Left lung (tissue), 10 donors: ENCODE data around the gene IDH3G. TPM values are rescaled to one million over a fixed set of nuclear protein-coding genes. Genes with fewer than 3 reads are reported as not detected.

Experiments used
- ATAC-seq: fragments of 200-7000 bp; cut with Tn5 transposase; one replicate; pipeline ENCODE4 v1.9.1; 2020; ENCODE audit warnings: moderate library complexity
- DNase-seq, 4 donors: peaks; one replicate each; pipeline ENCODE4 v3.0.0-alpha.2; 2013 to 2020
- H3K27ac ChIP-seq, 2 donors: fragments of 200-600 bp; sonication (generic) in 1 of 2; one replicate each; pipeline versions ENCODE4 v1.5.0 to v1.8.0; 2020 to 2021
- H3K27me3 ChIP-seq, 2 donors: fragments of 200-600 bp; sonication (generic) in 1 of 2; one replicate each; pipeline versions ENCODE4 v1.5.0 to v1.8.0; 2020 to 2021
- H3K36me3 ChIP-seq, 2 donors: fragments of 200-600 bp; sonication (generic) in 1 of 2; one replicate each; pipeline versions ENCODE4 v1.5.0 to v1.8.0; 2020 to 2021
- H3K4me1 ChIP-seq, 2 donors: fragments of 200-600 bp; one replicate each; pipeline ENCODE4 v1.8.0; 2021
- H3K4me3 ChIP-seq, 2 donors: fragments of 200-600 bp; sonication (generic) in 1 of 2; one replicate each; pipeline versions ENCODE4 v1.5.0 to v1.8.0; 2020 to 2021; ENCODE audit warnings: mild to moderate bottlenecking in 1 of 2
- H3K9me3 ChIP-seq, 2 donors: fragments of 200-600 bp; sonication (generic) in 1 of 2; one replicate each; pipeline versions ENCODE4 v1.5.0 to v1.8.0; 2020 to 2021
- CTCF ChIP-seq, 2 donors: fragments of 200-600 bp; sonication (generic) in 1 of 2; IDR thresholded peaks; one replicate each; pipeline versions ENCODE4 v1.5.0 to v1.8.0; 2021; ENCODE audit warnings: antibody characterized with exemption in 2 of 2
- intact Hi-C, 2 donors: fragments of 100-400 bp; cut with DNase I; formaldehyde crosslinking; loops; one replicate each; pipeline versions ENCODE4 v1.11.2 to v1.14.2; 2022
- polyA plus RNA-seq, 6 donors: library from polyadenylated mRNA; unstranded; fragments of 120-200 nt; gene quantifications; one replicate each; pipeline ENCODE4 v1.2.1, GENCODE V29; 2013; ENCODE audit not compliant: insufficient read length in 6 of 6
- total RNA-seq, 2 donors: library from RNA; stranded (reverse); fragmentation: NEBNext Ultra II Directional; extraction: Animal tissue kit (Norgen Biotek cat#: 25700); gene quantifications; one replicate each; pipeline ENCODE4 v1.2.1, GENCODE V29; 2021
- donor health status: DM: no; HTN: yes; CAD: no.
- donor health status: DM: no; HTN: no; CAD: no.

The IDH3G gene
- total and polyA plus RNA-seq, 8 donors: 42.4 to 72.3 (median 55.0) TPM

DNA sequence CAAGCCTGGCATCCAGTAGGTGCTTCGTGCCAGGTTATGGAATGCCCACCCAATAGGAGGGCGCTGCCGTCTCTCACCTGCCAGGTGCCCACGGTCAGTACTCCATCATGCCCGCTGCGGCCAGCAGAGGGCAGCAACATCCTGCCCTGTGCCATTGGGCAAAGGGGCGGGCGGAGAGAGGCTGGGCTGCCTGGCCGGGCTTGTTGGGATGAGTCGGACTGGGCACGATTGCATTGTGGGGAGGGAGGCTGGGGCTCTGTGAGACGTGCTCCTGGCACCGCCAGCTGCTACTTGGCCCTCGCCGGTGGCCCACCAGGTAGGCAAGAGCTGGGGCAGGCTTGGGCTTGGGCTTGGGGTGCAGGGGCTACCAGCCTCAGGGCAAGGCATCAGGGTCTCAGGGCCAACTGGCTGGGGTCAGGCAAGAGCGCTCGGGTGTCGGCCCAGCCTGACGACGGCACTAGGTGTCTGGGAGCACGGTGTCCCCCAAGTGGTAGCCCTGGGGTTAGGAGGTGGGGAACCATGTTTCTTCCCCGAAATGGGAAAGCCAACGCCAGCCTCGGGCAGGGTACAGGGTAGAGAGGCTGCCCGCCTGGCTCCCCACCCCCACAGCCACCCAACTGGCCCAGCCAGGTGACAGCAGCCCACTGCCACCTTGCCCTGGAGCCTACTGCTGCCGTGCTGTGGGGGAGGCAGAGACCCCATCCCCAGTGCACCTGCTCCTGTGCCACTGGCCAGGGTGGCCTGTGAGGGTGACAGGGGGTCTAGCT, 30.0 kb downstream of the IDH3G start, which contains the start of gene PLXNB3:
PLXNB3 (plus strand) TSS at position 261 of the 767 bp plus-strand sequence. CDS start 1,287 bp downstream, outside the sequence.
- ATAC-seq (peak; percentile 93), DNase-seq (peak in 3 of 4 donors; percentile 65 to 93 (median 77))
- Histone ChIP-seq H3K36me3 (no peaks in the 10 kb centered on the region), H3K4me3 (no peak within 1 kb of the TSS), H3K4me1 (peaks cover 0 to 5% of the 10 kb centered on the region in 2 donors), H3K27ac (no peak within 1 kb of the TSS), H3K27me3 (no peaks in the 10 kb centered on the region), H3K9me3 (no peaks in the 10 kb centered on the region)
- peak; percentile 66 to 74 for TF ChIP-seq CTCF (IDR thresholded peaks at IDR 0.05)
- intact Hi-C loops: loop anchor here in 1 of 2 donors (10.0 kb wide), 1 partner anchor 181 kb away; the partner anchor contains the start of gene RENBP

GRCh38 chrX:153763298-153763932, 30.8 kb downstream of the IDH3G start:
- Histone ChIP-seq H3K9me3 (no peaks in the 10 kb centered on the region), H3K27me3 (no peaks in the 10 kb centered on the region), H3K36me3 (no peaks in the 10 kb centered on the region), H3K27ac (no peak overlapping the region), H3K4me3 (no peak overlapping the region), H3K4me1 (peaks cover 0 to 5% of the 10 kb centered on the region in 2 donors)
- intact Hi-C loops: loop anchor here in 1 of 2 donors (10.0 kb wide), 1 partner anchor 181 kb away; the partner anchor contains the start of gene RENBP
- no peak for ATAC-seq
- no peak for DNase-seq
- no peak for TF ChIP-seq CTCF (IDR thresholded peaks at IDR 0.05)

DNA sequence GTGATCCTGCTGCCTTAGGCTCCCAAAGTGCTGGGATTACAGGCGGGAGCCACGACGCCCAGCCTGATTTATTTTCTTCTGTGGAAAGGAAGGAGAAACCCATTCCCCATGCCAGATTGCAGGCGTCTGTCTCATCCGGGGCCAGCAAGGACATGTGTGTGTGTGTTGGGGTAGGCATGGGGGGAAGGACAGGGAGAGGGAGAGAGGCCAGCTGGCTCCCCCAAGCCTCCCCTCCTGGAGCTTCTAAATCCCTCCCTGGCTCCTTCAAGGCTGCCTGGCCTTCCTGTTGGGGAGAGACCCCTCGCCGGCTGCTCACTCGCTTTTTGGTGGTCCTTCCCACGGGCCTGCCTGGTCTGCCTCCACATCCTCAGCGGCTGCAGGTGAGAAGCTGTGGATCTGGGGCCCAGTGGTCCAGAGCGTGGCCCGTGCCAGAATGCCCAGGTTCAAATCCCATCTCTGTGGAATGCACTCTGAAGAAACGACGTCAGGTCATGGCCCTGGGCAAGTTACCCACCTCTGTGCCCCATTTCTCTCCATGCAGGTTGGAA, 31.5 kb downstream of the IDH3G start:
- Histone ChIP-seq H3K9me3 (no peaks in the 10 kb centered on the region), H3K4me1 (peaks cover 0 to 5% of the 10 kb centered on the region in 2 donors), H3K4me3 (no peak overlapping the region), H3K36me3 (no peaks in the 10 kb centered on the region), H3K27me3 (no peaks in the 10 kb centered on the region), H3K27ac (no peak overlapping the region)
- ATAC-seq (no peak), DNase-seq (peak in 1 of 4 donors; percentile 23)
- intact Hi-C loops: loop anchor here in 1 of 2 donors (10.0 kb wide), 1 partner anchor 182 kb away; the partner anchor contains the start of gene RENBP
- TF ChIP-seq CTCF (IDR thresholded peaks at IDR 0.05): no peak

DNA sequence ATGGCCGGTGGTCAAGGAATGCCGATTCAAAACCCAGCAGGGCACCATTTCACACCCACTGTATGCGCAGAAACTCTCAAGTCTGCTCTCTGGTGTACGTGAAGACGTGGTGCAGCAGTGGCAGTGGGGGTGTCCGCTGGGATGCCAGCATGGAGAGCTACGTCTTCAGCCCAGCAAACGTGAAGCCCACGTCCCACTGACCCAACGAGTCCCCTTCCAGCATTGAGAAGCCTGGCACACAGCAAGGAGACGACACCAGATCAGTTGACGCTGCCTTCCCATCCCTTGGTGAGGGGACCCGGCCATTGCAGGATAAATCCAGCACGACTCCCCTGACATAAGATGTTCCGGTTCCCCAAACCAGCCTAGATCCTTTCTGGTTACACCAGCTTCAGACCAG, 32.3 kb downstream of the IDH3G start:
- DNase-seq (no peak), ATAC-seq (no peak)
- Histone ChIP-seq H3K4me1 (peaks cover 0 to 5% of the 10 kb centered on the region in 2 donors), H3K36me3 (no peaks in the 10 kb centered on the region), H3K27ac (no peak overlapping the region), H3K27me3 (no peaks in the 10 kb centered on the region), H3K4me3 (no peak overlapping the region), H3K9me3 (no peaks in the 10 kb centered on the region)
- intact Hi-C loops: loop anchor here in 1 of 2 donors (10.0 kb wide), 1 partner anchor 183 kb away; the partner anchor contains the start of gene RENBP
- TF ChIP-seq CTCF (IDR thresholded peaks at IDR 0.05): no peak

DNA sequence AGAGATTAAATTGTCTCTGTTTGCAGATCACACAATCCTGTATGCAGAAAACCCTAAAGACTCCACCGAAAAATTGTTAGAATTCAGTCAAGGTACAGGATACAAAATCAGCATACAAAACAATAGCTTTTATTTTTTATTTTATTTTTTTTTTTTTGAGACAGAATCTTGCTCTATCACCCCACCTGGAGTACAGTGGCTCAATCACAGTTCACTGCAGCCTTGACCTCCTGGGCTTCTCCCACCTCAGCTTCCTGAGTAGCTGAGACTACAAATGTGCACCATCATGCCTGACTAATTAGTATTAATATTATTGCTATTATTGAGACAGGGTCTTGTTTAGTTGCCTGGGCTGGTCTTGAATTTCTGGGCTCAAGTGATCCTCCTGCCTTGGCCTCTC, 39.0 kb downstream of the IDH3G start:
- Histone ChIP-seq H3K27ac (no peak overlapping the region), H3K27me3 (no peaks in the 10 kb centered on the region), H3K4me3 (no peak overlapping the region), H3K9me3 (no peaks in the 10 kb centered on the region), H3K36me3 (no peaks in the 10 kb centered on the region), H3K4me1 (no peaks in the 10 kb centered on the region)
- intact Hi-C loops: no loop called here
- ATAC-seq (no peak), DNase-seq (no peak)
- no peak for TF ChIP-seq CTCF (IDR thresholded peaks at IDR 0.05)
